Liver (tissue), 9 donors: Measurements from ENCODE around the gene RASSF7. TPM values are rescaled to one million over a fixed set of nuclear protein-coding genes. Genes with fewer than 3 reads are reported as not detected.
A peak's percentile ranks its signal among the peaks of the same experiment; 100 is the strongest.

Source experiments
- DNase-seq: peaks from one replicate; pipeline ENCODE4 v3.0.0-alpha.2; 2017; ENCODE audit warnings: low spot score
- H3K27ac ChIP-seq, 2 donors: one replicate each; pipeline ENCODE4 v1.7.0; 2013; ENCODE audit warnings: inconsistent platforms in 2 of 2, low read length in 2 of 2, control low read depth in 1 of 2, low read depth in 1 of 2, mild to moderate bottlenecking in 1 of 2
- H3K27me3 ChIP-seq, 4 donors: one replicate each; pipeline versions ENCODE4 v1.6.1 to v1.7.0; 2013; ENCODE audit warnings: low read length in 3 of 4, inconsistent platforms in 1 of 4, mild to moderate bottlenecking in 1 of 4, moderate library complexity in 1 of 4; ENCODE audit not compliant: control insufficient read depth in 4 of 4, insufficient read depth in 4 of 4
- H3K36me3 ChIP-seq, 4 donors: one replicate each; pipeline versions ENCODE4 v1.6.1 to v1.7.0; 2013; ENCODE audit warnings: low read length in 3 of 4, mild to moderate bottlenecking in 3 of 4, low read depth in 1 of 4, moderate library complexity in 1 of 4; ENCODE audit not compliant: control insufficient read depth in 4 of 4, insufficient read depth in 3 of 4
- H3K4me1 ChIP-seq, 4 donors: one replicate each; pipeline versions ENCODE4 v1.6.1 to v1.7.0; 2013; ENCODE audit warnings: low read length in 3 of 4, mild to moderate bottlenecking in 3 of 4, moderate library complexity in 1 of 4; ENCODE audit not compliant: control insufficient read depth in 4 of 4, insufficient read depth in 4 of 4
- H3K4me3 ChIP-seq, 3 donors: one replicate each; pipeline versions ENCODE4 v1.6.1 to v1.7.0; 2013; ENCODE audit warnings: low read length in 3 of 3, control low read depth in 1 of 3, low read depth in 1 of 3, mild to moderate bottlenecking in 1 of 3
- H3K9ac ChIP-seq, 2 donors: one replicate each; pipeline ENCODE4 v1.7.0; 2013; ENCODE audit warnings: low read length in 2 of 2, mild to moderate bottlenecking in 2 of 2, moderate library complexity in 2 of 2, control low read depth in 1 of 2, low read depth in 1 of 2
- H3K9me3 ChIP-seq, 4 donors: one replicate each; pipeline versions ENCODE4 v1.6.1 to v1.7.0; 2013; ENCODE audit warnings: low read length in 3 of 4; ENCODE audit not compliant: control insufficient read depth in 4 of 4
- ATF3 ChIP-seq: IDR thresholded peaks from 2 replicates; pipeline ENCODE4 v1.6.1; 2016; ENCODE audit warnings: antibody characterized with exemption
- CTCF ChIP-seq: fragments of 150-350 bp; IDR thresholded peaks from 2 replicates; pipeline ENCODE4 v1.5.1; 2017; ENCODE audit warnings: improper control_type of control experiment, low read depth, low read length; ENCODE audit not compliant: missing input control
- EGR1 ChIP-seq, 2 donors: IDR thresholded peaks; 2 replicates each; pipeline ENCODE4 v1.6.1; 2016 to 2018; ENCODE audit warnings: antibody characterized with exemption in 2 of 2, low read depth in 2 of 2
- FOXA1 ChIP-seq: IDR thresholded peaks from 2 replicates; pipeline ENCODE4 v1.6.1; 2016; ENCODE audit warnings: antibody characterized with exemption
- FOXA2 ChIP-seq: IDR thresholded peaks from 2 replicates; pipeline ENCODE4 v1.6.1; 2016; ENCODE audit warnings: antibody characterized with exemption
- GABPA ChIP-seq, 2 donors: IDR thresholded peaks in 1 of 2; conservative IDR thresholded peaks in 1 of 2; 2 replicates each; pipeline ENCODE4 v1.6.1; 2016; ENCODE audit warnings: antibody characterized with exemption in 2 of 2, mild to moderate bottlenecking in 1 of 2, moderate library complexity in 1 of 2
- HNF4A ChIP-seq, 2 donors: conservative IDR thresholded peaks; 2 replicates each; pipeline ENCODE4 v1.6.1; 2016; ENCODE audit warnings: antibody characterized with exemption in 2 of 2, mild to moderate bottlenecking in 2 of 2
- HNF4G ChIP-seq: IDR thresholded peaks from 2 replicates; pipeline ENCODE4 v1.6.1; 2016; ENCODE audit warnings: antibody characterized with exemption
- JUND ChIP-seq, 2 donors: IDR thresholded peaks; 2 replicates each; pipeline ENCODE4 v1.6.1; 2016; ENCODE audit warnings: antibody characterized with exemption in 2 of 2
- MAX ChIP-seq: IDR thresholded peaks from 2 replicates; pipeline ENCODE4 v1.6.1; 2016; ENCODE audit warnings: antibody characterized with exemption
- RXRA ChIP-seq, 2 donors: IDR thresholded peaks; 2 replicates each; pipeline ENCODE4 v1.6.1; 2017 to 2018; ENCODE audit warnings: antibody characterized with exemption in 2 of 2, mild to moderate bottlenecking in 1 of 2
- YY1 ChIP-seq: IDR thresholded peaks from 2 replicates; pipeline ENCODE4 v1.6.1; 2016; ENCODE audit warnings: antibody characterized with exemption, mild to moderate bottlenecking
- WGBS: extraction: QIAGEN DNeasy Blood & Tissue Kit; methylation state at CpG from one replicate; pipeline ENCODE4 v1.1.7; 2013; 5-methylcytosine and 5-hydroxymethylcytosine counted together
- polyA plus RNA-seq, 2 donors: library from polyadenylated mRNA; stranded (reverse) in 1 of 2; unstranded in 1 of 2; fragments of 200-250 nt in 1 of 2; fragments of >200 nt in 1 of 2; fragmentation: Nextera tagmentation in 1 of 2; extraction: Ambion mirVana in 1 of 2; gene quantifications; one replicate each; pipeline versions ENCODE4 v1.2.1 to v1.2.3, GENCODE V29; 2013 to 2015
- total RNA-seq, 2 donors: library from RNA; depleted of rRNA; stranded (reverse); fragments of >200 nt; gene quantifications; one replicate each; pipeline ENCODE4 v1.2.3, GENCODE V29; 2014
- TF ChIP-seq, protein P1 (sequence below): IDR thresholded peaks from 2 replicates; pipeline ENCODE4 v1.6.1; 2016; ENCODE audit warnings: antibody characterized with exemption, mild to moderate bottlenecking
- TF ChIP-seq, protein P2 (sequence below): IDR thresholded peaks from 2 replicates; pipeline ENCODE4 v1.6.1; 2016; ENCODE audit warnings: antibody characterized with exemption
- donor health status: healthy.
- donor health status: healthy.
- donor health status: healthy.
- donor health status: healthy.
- donor health status: healthy.

RASSF7 gene
- total and polyA plus RNA-seq, 4 donors: 11.5 to 50.4 (median 36.9) TPM

DNA sequence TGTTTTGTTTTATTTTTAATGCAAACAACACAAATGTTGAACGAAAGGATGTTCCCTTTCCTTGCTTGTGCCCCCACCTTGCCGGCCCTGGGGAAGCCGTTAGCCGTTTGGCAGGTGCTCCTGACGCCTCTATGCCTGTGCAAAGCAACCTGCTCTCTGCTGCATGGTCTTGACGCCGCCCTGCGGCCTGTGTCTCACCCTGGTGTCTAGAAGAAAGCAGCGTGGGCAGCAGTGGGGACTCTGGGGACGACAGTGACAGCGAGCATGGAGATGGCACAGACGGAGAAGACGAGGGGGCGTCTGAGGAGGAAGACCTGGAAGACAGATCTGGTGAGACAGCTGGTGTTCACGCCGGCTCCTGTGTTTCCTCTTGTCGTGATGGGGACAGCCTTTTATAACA lies 21.0 kb downstream of the RASSF7 start:
- 87% methylated on average over 17 of the region's 17 CpGs for WGBS
- no peak overlapping the region for H3K4me3 ChIP-seq
- H3K27me3 ChIP-seq: no peaks in the 10 kb centered on the region
- peaks cover 0 to 13% (median 9%) of the 10 kb centered on the region in 4 donors for H3K36me3 ChIP-seq
- no peaks in the 10 kb centered on the region for H3K9me3 ChIP-seq
- peak in 1 of 2 donors; percentile 2 for TF ChIP-seq HNF4A (conservative IDR thresholded peaks at IDR 0.05)
- no peak for TF ChIP-seq YY1
- H3K4me1 ChIP-seq: peaks cover 22 to 59% (median 50%) of the 10 kb centered on the region in 4 donors
- DNase-seq: no peak
- H3K9ac ChIP-seq: no peak overlapping the region
- no peak overlapping the region for H3K27ac ChIP-seq

DNA sequence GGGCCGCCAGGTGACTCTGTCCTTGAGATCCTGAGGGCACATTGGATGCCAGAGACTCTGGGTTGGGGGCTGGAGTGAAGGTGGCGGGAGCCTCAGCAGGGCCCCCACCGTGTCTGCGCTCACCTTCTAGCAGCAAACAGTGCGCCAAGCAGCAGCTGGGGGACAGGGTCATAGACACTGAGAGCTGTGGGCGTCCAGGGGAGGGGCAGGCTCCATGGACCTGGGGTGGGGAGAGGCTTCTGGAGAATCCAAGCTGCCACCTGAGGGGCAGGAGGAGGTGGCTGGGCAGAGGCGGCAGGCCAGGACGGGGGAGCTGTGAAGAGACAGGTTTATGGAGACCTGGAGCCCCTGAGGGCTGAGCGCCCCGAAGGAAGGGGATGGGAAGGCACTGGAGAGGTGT lies 23.5 kb downstream of the RASSF7 start:
- H3K27ac ChIP-seq: no peak overlapping the region
- no peaks in the 10 kb centered on the region for H3K27me3 ChIP-seq
- WGBS: 96% methylated on average over 10 of the region's 10 CpGs
- peaks cover 23 to 51% (median 40%) of the 10 kb centered on the region in 4 donors for H3K4me1 ChIP-seq
- H3K9ac ChIP-seq: no peak overlapping the region
- no peak for TF ChIP-seq CTCF
- TF ChIP-seq HNF4G: no peak
- TF ChIP-seq FOXA2: no peak
- TF ChIP-seq, protein P1, sequence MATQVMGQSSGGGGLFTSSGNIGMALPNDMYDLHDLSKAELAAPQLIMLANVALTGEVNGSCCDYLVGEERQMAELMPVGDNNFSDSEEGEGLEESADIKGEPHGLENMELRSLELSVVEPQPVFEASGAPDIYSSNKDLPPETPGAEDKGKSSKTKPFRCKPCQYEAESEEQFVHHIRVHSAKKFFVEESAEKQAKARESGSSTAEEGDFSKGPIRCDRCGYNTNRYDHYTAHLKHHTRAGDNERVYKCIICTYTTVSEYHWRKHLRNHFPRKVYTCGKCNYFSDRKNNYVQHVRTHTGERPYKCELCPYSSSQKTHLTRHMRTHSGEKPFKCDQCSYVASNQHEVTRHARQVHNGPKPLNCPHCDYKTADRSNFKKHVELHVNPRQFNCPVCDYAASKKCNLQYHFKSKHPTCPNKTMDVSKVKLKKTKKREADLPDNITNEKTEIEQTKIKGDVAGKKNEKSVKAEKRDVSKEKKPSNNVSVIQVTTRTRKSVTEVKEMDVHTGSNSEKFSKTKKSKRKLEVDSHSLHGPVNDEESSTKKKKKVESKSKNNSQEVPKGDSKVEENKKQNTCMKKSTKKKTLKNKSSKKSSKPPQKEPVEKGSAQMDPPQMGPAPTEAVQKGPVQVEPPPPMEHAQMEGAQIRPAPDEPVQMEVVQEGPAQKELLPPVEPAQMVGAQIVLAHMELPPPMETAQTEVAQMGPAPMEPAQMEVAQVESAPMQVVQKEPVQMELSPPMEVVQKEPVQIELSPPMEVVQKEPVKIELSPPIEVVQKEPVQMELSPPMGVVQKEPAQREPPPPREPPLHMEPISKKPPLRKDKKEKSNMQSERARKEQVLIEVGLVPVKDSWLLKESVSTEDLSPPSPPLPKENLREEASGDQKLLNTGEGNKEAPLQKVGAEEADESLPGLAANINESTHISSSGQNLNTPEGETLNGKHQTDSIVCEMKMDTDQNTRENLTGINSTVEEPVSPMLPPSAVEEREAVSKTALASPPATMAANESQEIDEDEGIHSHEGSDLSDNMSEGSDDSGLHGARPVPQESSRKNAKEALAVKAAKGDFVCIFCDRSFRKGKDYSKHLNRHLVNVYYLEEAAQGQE: no peak
- TF ChIP-seq MAX: no peak
- TF ChIP-seq JUND (IDR thresholded peaks at IDR 0.05): no peak
- TF ChIP-seq ATF3: no peak
- TF ChIP-seq GABPA (IDR thresholded peaks at IDR 0.05 in 1 of 2, conservative IDR thresholded peaks at IDR 0.05 in 1 of 2): no peak
- TF ChIP-seq HNF4A (conservative IDR thresholded peaks at IDR 0.05): no peak
- no peak for TF ChIP-seq RXRA (IDR thresholded peaks at IDR 0.05)
- no peak for TF ChIP-seq EGR1 (IDR thresholded peaks at IDR 0.05; ENCODE audit: low read depth in 2 of 2)
- TF ChIP-seq, protein P2, sequence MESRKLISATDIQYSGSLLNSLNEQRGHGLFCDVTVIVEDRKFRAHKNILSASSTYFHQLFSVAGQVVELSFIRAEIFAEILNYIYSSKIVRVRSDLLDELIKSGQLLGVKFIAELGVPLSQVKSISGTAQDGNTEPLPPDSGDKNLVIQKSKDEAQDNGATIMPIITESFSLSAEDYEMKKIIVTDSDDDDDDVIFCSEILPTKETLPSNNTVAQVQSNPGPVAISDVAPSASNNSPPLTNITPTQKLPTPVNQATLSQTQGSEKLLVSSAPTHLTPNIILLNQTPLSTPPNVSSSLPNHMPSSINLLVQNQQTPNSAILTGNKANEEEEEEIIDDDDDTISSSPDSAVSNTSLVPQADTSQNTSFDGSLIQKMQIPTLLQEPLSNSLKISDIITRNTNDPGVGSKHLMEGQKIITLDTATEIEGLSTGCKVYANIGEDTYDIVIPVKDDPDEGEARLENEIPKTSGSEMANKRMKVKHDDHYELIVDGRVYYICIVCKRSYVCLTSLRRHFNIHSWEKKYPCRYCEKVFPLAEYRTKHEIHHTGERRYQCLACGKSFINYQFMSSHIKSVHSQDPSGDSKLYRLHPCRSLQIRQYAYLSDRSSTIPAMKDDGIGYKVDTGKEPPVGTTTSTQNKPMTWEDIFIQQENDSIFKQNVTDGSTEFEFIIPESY: no peak
- TF ChIP-seq FOXA1: no peak
- H3K4me3 ChIP-seq: no peak overlapping the region
- peaks cover 2 to 24% (median 12%) of the 10 kb centered on the region in 4 donors for H3K36me3 ChIP-seq
- DNase-seq: no peak
- no peaks in the 10 kb centered on the region for H3K9me3 ChIP-seq
